Astrocyte (in vitro differentiated cells and primary cell): Measurements from ENCODE around the gene XYLT1. TPM values are rescaled to one million over a fixed set of nuclear protein-coding genes. Genes with fewer than 3 reads are reported as not detected.

Experiments
- DNase-seq: peaks from one replicate; pipeline ENCODE4 v3.0.0-alpha.2; 2010; ENCODE audit warnings: low read depth
- FAIRE-seq: peaks from 2 replicates; lab custom pipeline; 2011; peaks lifted over from hg19 to GRCh38; lab: Jason Lieb, UNC
- H2AFZ ChIP-seq: 2 replicates; pipeline ENCODE4 v1.6.0; 2012; ENCODE audit warnings: low read depth, low read length, inconsistent platforms
- H3K27ac ChIP-seq: 2 replicates; pipeline ENCODE4 v1.5.1; 2011; ENCODE audit warnings: low read depth, low read length, inconsistent platforms
- H3K27me3 ChIP-seq: 2 replicates; pipeline ENCODE4 v1.6.0; 2011; ENCODE audit warnings: low read length, inconsistent platforms; ENCODE audit not compliant: insufficient read depth
- H3K36me3 ChIP-seq: 2 replicates; pipeline ENCODE4 v1.5.1; 2011; ENCODE audit warnings: low read length, inconsistent platforms; ENCODE audit not compliant: insufficient read depth
- H3K4me1 ChIP-seq: 2 replicates; pipeline ENCODE4 v1.5.1; 2011; ENCODE audit warnings: low read length, inconsistent platforms; ENCODE audit not compliant: insufficient read depth
- H3K4me2 ChIP-seq: 2 replicates; pipeline ENCODE4 v1.6.0; 2012; ENCODE audit warnings: low read length, inconsistent platforms
- H3K4me3 ChIP-seq: 2 replicates; pipeline ENCODE4 v1.5.1; 2011; ENCODE audit warnings: low read depth, mild to moderate bottlenecking, low read length, inconsistent platforms; ENCODE audit not compliant: insufficient read depth
- H3K79me2 ChIP-seq: 2 replicates; pipeline ENCODE4 v1.6.0; 2012; ENCODE audit warnings: mild to moderate bottlenecking, low read length, inconsistent platforms; ENCODE audit not compliant: insufficient read depth
- H3K9ac ChIP-seq: 2 replicates; pipeline ENCODE4 v1.6.0; 2012; ENCODE audit warnings: mild to moderate bottlenecking, low read length, inconsistent platforms
- H3K9me3 ChIP-seq: 2 replicates; pipeline ENCODE4 v1.5.1; 2012; ENCODE audit warnings: low read depth, mild to moderate bottlenecking, low read length, inconsistent platforms; ENCODE audit not compliant: insufficient read depth
- H4K20me1 ChIP-seq: 2 replicates; pipeline ENCODE4 v1.6.0; 2012; ENCODE audit warnings: low read length, inconsistent platforms; ENCODE audit not compliant: insufficient read depth
- H3K27ac Mint-ChIP-seq: one replicate; pipeline ENCODE4 v1.8.0; 2021; ENCODE audit warnings: mild to moderate bottlenecking, mixed read lengths; ENCODE audit not compliant: unreplicated experiment
- H3K27me3 Mint-ChIP-seq: one replicate; pipeline ENCODE4 v1.8.0; 2021; ENCODE audit warnings: low read depth, mixed read lengths; ENCODE audit not compliant: unreplicated experiment
- H3K36me3 Mint-ChIP-seq: one replicate; pipeline ENCODE4 v1.8.0; 2021; ENCODE audit warnings: low read depth, mixed read lengths; ENCODE audit not compliant: unreplicated experiment
- H3K4me1 Mint-ChIP-seq: one replicate; pipeline ENCODE4 v1.8.0; 2021; ENCODE audit warnings: low read depth, mixed read lengths; ENCODE audit not compliant: unreplicated experiment
- H3K4me3 Mint-ChIP-seq: one replicate; pipeline ENCODE4 v1.8.0; 2021; ENCODE audit warnings: mild to moderate bottlenecking, moderate library complexity, mixed read lengths; ENCODE audit not compliant: unreplicated experiment
- H3K9me3 Mint-ChIP-seq: one replicate; pipeline ENCODE4 v1.8.0; 2021; ENCODE audit warnings: mild to moderate bottlenecking, mixed read lengths; ENCODE audit not compliant: unreplicated experiment
- CTCF ChIP-seq: IDR thresholded peaks from 2 replicates; pipeline ENCODE4 v1.5.1; 2011; ENCODE audit warnings: low read depth, mild to moderate bottlenecking, inconsistent platforms, low read length, moderate library complexity; ENCODE audit not compliant: insufficient read depth
- EZH2 ChIP-seq: IDR thresholded peaks from 2 replicates; pipeline ENCODE4 v1.6.1; 2012; ENCODE audit warnings: mild to moderate bottlenecking, low read length, inconsistent platforms; ENCODE audit not compliant: insufficient read depth
- total RNA-seq: library from RNA; stranded (reverse); gene quantifications from 2 replicates; pipeline ENCODE4 v1.2.1, GENCODE V29; 2021

XYLT1 gene
- total RNA-seq, 1 donor from 2014 or later, result 22.9 TPM

- no peak overlapping the region for H3K4me3 ChIP-seq
- H3K27me3 ChIP-seq, result no peaks in the 10 kb centered on the region
- no peak for TF ChIP-seq EZH2
- H3K9ac ChIP-seq, result no peak overlapping the region
- Mint-ChIP-seq H3K27me3 (no peaks in the 10 kb centered on the region), H3K36me3 (peaks cover 11% of the 10 kb centered on the region), H3K4me3 (no peak overlapping the region), H3K4me1 (peaks cover 13% of the 10 kb centered on the region), H3K27ac (no peak overlapping the region), H3K9me3 (no peaks in the 10 kb centered on the region)
- peaks cover 3% of the 10 kb centered on the region for H3K9me3 ChIP-seq
- no peak for FAIRE-seq
- H2AFZ ChIP-seq, result no peak overlapping the region
- peaks cover 25% of the 10 kb centered on the region for H4K20me1 ChIP-seq
- DNase-seq, result no peak
- H3K79me2 ChIP-seq, result no peaks in the 10 kb centered on the region
- H3K27ac ChIP-seq, result no peak overlapping the region
- peaks cover 8% of the 10 kb centered on the region for H3K4me1 ChIP-seq
- no peaks in the 10 kb centered on the region for H3K36me3 ChIP-seq
- no peak overlapping the region for H3K4me2 ChIP-seq
Observed at GRCh38 chr16:17106243-17106791, 364.4 kb downstream of the XYLT1 start.

- Mint-ChIP-seq H3K36me3 (peaks cover 10% of the 10 kb centered on the region), H3K9me3 (no peaks in the 10 kb centered on the region), H3K4me1 (peaks cover 13% of the 10 kb centered on the region), H3K27me3 (no peaks in the 10 kb centered on the region), H3K27ac (peak overlapping the region; percentile 62), H3K4me3 (no peak overlapping the region)
- H4K20me1 ChIP-seq, result peaks cover 31% of the 10 kb centered on the region
- peak overlapping the region; percentile 6 for H3K27ac ChIP-seq
- no peaks in the 10 kb centered on the region for H3K36me3 ChIP-seq
- no peak for TF ChIP-seq EZH2
- no peak for TF ChIP-seq CTCF
- no peaks in the 10 kb centered on the region for H3K27me3 ChIP-seq
- H2AFZ ChIP-seq, result no peak overlapping the region
- H3K4me1 ChIP-seq, result peaks cover 8% of the 10 kb centered on the region
- FAIRE-seq (no peak), DNase-seq (peak; percentile 26)
- peaks cover 3% of the 10 kb centered on the region for H3K9me3 ChIP-seq
- H3K4me2 ChIP-seq, result peak overlapping the region; percentile 33
- no peak overlapping the region for H3K9ac ChIP-seq
- no peak overlapping the region for H3K4me3 ChIP-seq
- no peaks in the 10 kb centered on the region for H3K79me2 ChIP-seq
Observed at GRCh38 chr16:17105239-17105797, 365.4 kb downstream of the XYLT1 start.

GRCh38 chr16:17104654-17105053 lies 366.1 kb downstream of the XYLT1 start:
- Histone ChIP-seq H3K79me2 (no peaks in the 10 kb centered on the region), H3K4me1 (peaks cover 8% of the 10 kb centered on the region), H3K9ac (no peak overlapping the region), H2AFZ (no peak overlapping the region), H3K4me3 (no peak overlapping the region), H4K20me1 (peaks cover 31% of the 10 kb centered on the region), H3K4me2 (no peak overlapping the region), H3K27ac (no peak overlapping the region), H3K9me3 (peaks cover 3% of the 10 kb centered on the region), H3K27me3 (no peaks in the 10 kb centered on the region), H3K36me3 (no peaks in the 10 kb centered on the region)
- TF ChIP-seq CTCF (no peak), EZH2 (no peak)
- Mint-ChIP-seq H3K36me3 (peaks cover 6% of the 10 kb centered on the region), H3K4me3 (no peak overlapping the region), H3K9me3 (no peaks in the 10 kb centered on the region), H3K4me1 (peaks cover 13% of the 10 kb centered on the region), H3K27ac (peak overlapping the region; percentile 62), H3K27me3 (no peaks in the 10 kb centered on the region)
- FAIRE-seq (no peak), DNase-seq (no peak)
